ENCODE measurements around the gene MGAT3. TPM values are rescaled to one million over a fixed set of nuclear protein-coding genes. Genes with fewer than 3 reads are reported as not detected.

MGAT3 gene
- total and polyA plus RNA-seq, 2 of the 13 experiments (the other 11 are each of a cell fraction or from before 2014, with no cell fraction given), result 0.11 to 0.15 TPM

- TF ChIP-seq TAF1 (CRISPR knock-in tag; IDR thresholded peaks at IDR 0.05) (no peak), EED (CRISPR knock-in tag; IDR thresholded peaks at IDR 0.05) (no peak), ZNF766 (CRISPR knock-in tag; IDR thresholded peaks at IDR 0.05; ENCODE audit: borderline replicate concordance) (no peak; the same call in 1 of the 2 replicates), ZNF143 (CRISPR knock-in tag; IDR thresholded peaks at IDR 0.05) (no peak), ZNF792 (CRISPR knock-in tag; IDR thresholded peaks at IDR 0.05) (peak; percentile 88), MBD4 (IDR thresholded peaks at IDR 0.05; ENCODE audit: borderline replicate concordance, low read length) (no peak), ZBTB8A (CRISPR knock-in tag; IDR thresholded peaks at IDR 0.05; ENCODE audit: borderline replicate concordance, low read depth) (no peak), KAT7 (CRISPR knock-in tag; IDR thresholded peaks at IDR 0.05; ENCODE audit: borderline replicate concordance) (no peak), RXRB (CRISPR knock-in tag; IDR thresholded peaks at IDR 0.05; ENCODE audit: borderline replicate concordance) (peak; percentile 58; the same call in 1 of the 2 replicates), ZNF326 (CRISPR knock-in tag; IDR thresholded peaks at IDR 0.05; ENCODE audit: borderline replicate concordance) (no peak), ZNF710 (CRISPR knock-in tag; IDR thresholded peaks at IDR 0.05; ENCODE audit: borderline replicate concordance) (no peak), CC2D1A (CRISPR knock-in tag; IDR thresholded peaks at IDR 0.05) (no peak), ZNF776 (CRISPR knock-in tag; IDR thresholded peaks at IDR 0.05) (0 out of 2 replicates have a peak, but pooled peaks have one; percentile 53), ZNF570 (CRISPR knock-in tag; IDR thresholded peaks at IDR 0.05; ENCODE audit: borderline replicate concordance) (no peak), TOE1 (CRISPR knock-in tag; IDR thresholded peaks at IDR 0.05) (no peak), TRIM22 (IDR thresholded peaks at IDR 0.05) (no peak), EEA1 (CRISPR knock-in tag; IDR thresholded peaks at IDR 0.05; ENCODE audit: borderline replicate concordance) (peak; percentile 50; the same call in 1 of the 2 replicates), JARID2 (CRISPR knock-in tag; IDR thresholded peaks at IDR 0.05; ENCODE audit: insufficient replicate concordance) (peak; percentile 69), ATM (IDR thresholded peaks at IDR 0.05; ENCODE audit: borderline replicate concordance) (no peak)
- TF ChIP-seq, protein P1, sequence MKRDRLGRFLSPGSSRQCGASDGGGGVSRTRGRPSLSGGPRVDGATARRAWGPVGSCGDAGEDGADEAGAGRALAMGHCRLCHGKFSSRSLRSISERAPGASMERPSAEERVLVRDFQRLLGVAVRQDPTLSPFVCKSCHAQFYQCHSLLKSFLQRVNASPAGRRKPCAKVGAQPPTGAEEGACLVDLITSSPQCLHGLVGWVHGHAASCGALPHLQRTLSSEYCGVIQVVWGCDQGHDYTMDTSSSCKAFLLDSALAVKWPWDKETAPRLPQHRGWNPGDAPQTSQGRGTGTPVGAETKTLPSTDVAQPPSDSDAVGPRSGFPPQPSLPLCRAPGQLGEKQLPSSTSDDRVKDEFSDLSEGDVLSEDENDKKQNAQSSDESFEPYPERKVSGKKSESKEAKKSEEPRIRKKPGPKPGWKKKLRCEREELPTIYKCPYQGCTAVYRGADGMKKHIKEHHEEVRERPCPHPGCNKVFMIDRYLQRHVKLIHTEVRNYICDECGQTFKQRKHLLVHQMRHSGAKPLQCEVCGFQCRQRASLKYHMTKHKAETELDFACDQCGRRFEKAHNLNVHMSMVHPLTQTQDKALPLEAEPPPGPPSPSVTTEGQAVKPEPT (CRISPR knock-in tag; IDR thresholded peaks at IDR 0.05; ENCODE audit: low read depth), result no peak
- TF ChIP-seq, protein P2, sequence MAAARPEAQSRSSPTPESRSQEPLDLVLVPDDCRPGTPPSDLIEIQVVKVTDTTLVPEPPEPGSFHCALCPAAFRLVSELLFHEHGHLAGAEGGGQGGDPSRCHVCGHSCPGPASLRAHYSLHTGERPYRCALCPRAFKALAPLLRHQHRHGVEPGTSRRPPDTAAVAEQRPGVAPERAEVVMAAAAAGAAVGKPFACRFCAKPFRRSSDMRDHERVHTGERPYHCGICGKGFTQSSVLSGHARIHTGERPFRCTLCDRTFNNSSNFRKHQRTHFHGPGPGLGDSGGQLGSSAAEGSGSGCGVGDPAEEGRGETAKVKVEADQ (CRISPR knock-in tag; IDR thresholded peaks at IDR 0.05; ENCODE audit: borderline replicate concordance), result 0 out of 2 replicates have a peak, but pooled peaks have one; percentile 75
Observed at GRCh38 chr22:39478441-39478850, 21.6 kb downstream of the MGAT3 start (continued).
